ENCODE results near the gene RFXAP. TPM values are rescaled to one million over a fixed set of nuclear protein-coding genes. Genes with fewer than 3 reads are reported as not detected.

The RFXAP gene
- polyA plus RNA-seq, 1 donor from 2014 or later, result 14.2 TPM

GRCh38 chr13:36829753-36830152 lies 10.7 kb downstream of the RFXAP start:
- H4K20me1 ChIP-seq (ENCODE audit: insufficient read depth), result no peaks in the 10 kb centered on the region
- TF ChIP-seq SMC3 (conservative IDR thresholded peaks at IDR 0.05; ENCODE audit: poor library complexity) (no peak), CTCF (IDR thresholded peaks at IDR 0.05; ENCODE audit: poor library complexity, severe bottlenecking) (no peak), TAF1 (IDR thresholded peaks at IDR 0.05; ENCODE audit: low read depth) (no peak), MXI1 (conservative IDR thresholded peaks at IDR 0.05; ENCODE audit: poor library complexity, severe bottlenecking) (no peak), POLR2AphosphoS5 (IDR thresholded peaks at IDR 0.05) (no peak), EZH2 (IDR thresholded peaks at IDR 0.05; ENCODE audit: borderline replicate concordance, insufficient read depth, low read length, poor library complexity, severe bottlenecking) (no peak), REST (IDR thresholded peaks at IDR 0.05; ENCODE audit: borderline replicate concordance) (no peak), EP300 (conservative IDR thresholded peaks at IDR 0.05; ENCODE audit: poor library complexity, severe bottlenecking) (no peak)

GRCh38 chr13:36831291-36831690 lies 12.3 kb downstream of the RFXAP start:
- TF ChIP-seq RAD21 (conservative IDR thresholded peaks at IDR 0.05) (no peak), CTCF (IDR thresholded peaks at IDR 0.05; ENCODE audit: poor library complexity, severe bottlenecking) (no peak), SMC3 (conservative IDR thresholded peaks at IDR 0.05; ENCODE audit: poor library complexity) (no peak), POLR2AphosphoS5 (IDR thresholded peaks at IDR 0.05) (no peak)
- H3K27ac ChIP-seq (ENCODE audit: low read length), result no peak overlapping the region
- no peaks in the 10 kb centered on the region for H4K20me1 ChIP-seq (ENCODE audit: insufficient read depth)
- no peaks in the 10 kb centered on the region for H3F3A ChIP-seq (ENCODE audit: insufficient read depth, low read length, poor library complexity, severe bottlenecking)
- no peaks in the 10 kb centered on the region for H3K36me3 ChIP-seq (ENCODE audit: insufficient read depth, low read length)
- no peaks in the 10 kb centered on the region for H3K27me3 ChIP-seq (ENCODE audit: insufficient read depth, low read depth, low read length)
- no peak overlapping the region for H3K4me3 ChIP-seq (ENCODE audit: low read length)
- H2AFZ ChIP-seq (ENCODE audit: low read depth, low read length), result no peak overlapping the region
- no peak overlapping the region for H3K4me2 ChIP-seq (ENCODE audit: low read length)
- no peaks in the 10 kb centered on the region for H3K79me2 ChIP-seq (replicated peaks; ENCODE audit: insufficient read depth, low read length)
- no peaks in the 10 kb centered on the region for H3K9me2 ChIP-seq (ENCODE audit: insufficient read depth, low read length)
- H3K9ac ChIP-seq (ENCODE audit: low read length), result no peak overlapping the region
- no peaks in the 10 kb centered on the region for H3K9me3 ChIP-seq (ENCODE audit: low read length)

More at GRCh38 chr13:36829753-36830152, 10.7 kb downstream of the RFXAP start:
- Histone ChIP-seq H3F3A (ENCODE audit: insufficient read depth, low read length, poor library complexity, severe bottlenecking) (no peaks in the 10 kb centered on the region), H3K36me3 (ENCODE audit: insufficient read depth, low read length) (no peaks in the 10 kb centered on the region), H3K9ac (ENCODE audit: low read length) (no peak overlapping the region), H3K4me3 (ENCODE audit: low read length) (no peak overlapping the region), H3K27ac (ENCODE audit: low read length) (no peak overlapping the region), H3K27me3 (ENCODE audit: insufficient read depth, low read depth, low read length) (no peaks in the 10 kb centered on the region), H3K9me2 (ENCODE audit: insufficient read depth, low read length) (no peaks in the 10 kb centered on the region), H2AFZ (ENCODE audit: low read depth, low read length) (no peak overlapping the region), H3K4me2 (ENCODE audit: low read length) (no peak overlapping the region), H3K79me2 (replicated peaks; ENCODE audit: insufficient read depth, low read length) (peaks cover 8% of the 10 kb centered on the region), H3K9me3 (ENCODE audit: low read length) (no peaks in the 10 kb centered on the region)
